ELF-1 (cell line): ENCODE measurements around the gene UGT1A7.

Source experiments
- DNase-seq: peaks from one replicate; pipeline ENCODE4 v3.0.0-alpha.2; 2016; ENCODE audit warnings: low read depth, low spot score

Gene UGT1A7

GRCh38 chr2:233761040-233761769, 79.5 kb downstream of the UGT1A7 start:
- DNase-seq: no peak

- no peak for DNase-seq
Measured at GRCh38 chr2:233764264-233764663, 82.6 kb downstream of the UGT1A7 start.

- DNase-seq: no peak
Measured at GRCh38 chr2:233764761-233765160, 83.1 kb downstream of the UGT1A7 start.

GRCh38 chr2:233766416-233766815, 84.7 kb downstream of the UGT1A7 start:
- no peak for DNase-seq

- no peak for DNase-seq
Measured at GRCh38 chr2:233768076-233768475, 86.4 kb downstream of the UGT1A7 start.

GRCh38 chr2:233769260-233769659, 87.6 kb downstream of the UGT1A7 start:
- DNase-seq: no peak

GRCh38 chr2:233772153-233772552, 90.5 kb downstream of the UGT1A7 start:
- no peak for DNase-seq

- DNase-seq: no peak
Measured at GRCh38 chr2:233772583-233772982, 90.9 kb downstream of the UGT1A7 start.

- no peak for DNase-seq
Measured at GRCh38 chr2:233773854-233774253, 92.2 kb downstream of the UGT1A7 start.

- DNase-seq: no peak
Measured at GRCh38 chr2:233775414-233775813, 93.7 kb downstream of the UGT1A7 start.

GRCh38 chr2:233778030-233778429, 96.3 kb downstream of the UGT1A7 start, which contains the start of gene MROH2A:
Gene MROH2A (plus strand): TSS chr2:233778330. CDS start chr2:233779359, 1,029 bp downstream.
- no peak for DNase-seq

GRCh38 chr2:233779722-233780121, 98.0 kb downstream of the UGT1A7 start:
- no peak for DNase-seq

- DNase-seq: no peak
Measured at GRCh38 chr2:233780771-233781170, 99.1 kb downstream of the UGT1A7 start.

GRCh38 chr2:233789554-233789953, 107.9 kb downstream of the UGT1A7 start:
- no peak for DNase-seq

GRCh38 chr2:233791151-233791882, 109.6 kb downstream of the UGT1A7 start:
- no peak for DNase-seq

- DNase-seq: no peak
Measured at GRCh38 chr2:233791883-233792329, 110.2 kb downstream of the UGT1A7 start.

GRCh38 chr2:233792720-233793119, 111.0 kb downstream of the UGT1A7 start:
- DNase-seq: no peak

GRCh38 chr2:233793465-233794127, 111.9 kb downstream of the UGT1A7 start:
- DNase-seq: no peak

- no peak for DNase-seq
Measured at GRCh38 chr2:233794128-233794658, 112.5 kb downstream of the UGT1A7 start.

GRCh38 chr2:233795735-233796171, 114.1 kb downstream of the UGT1A7 start:
- no peak for DNase-seq

GRCh38 chr2:233796254-233796653, 114.6 kb downstream of the UGT1A7 start:
- no peak for DNase-seq
